Osteocyte (in vitro differentiated cells): ENCODE data around the gene RPP25. TPM values are rescaled to one million over a fixed set of nuclear protein-coding genes. Genes with fewer than 3 reads are reported as not detected.

ENCODE experiments used
- DNase-seq: peaks from one replicate; pipeline ENCODE4 v3.0.0; 2021; ENCODE audit warnings: mixed read lengths; ENCODE audit not compliant: unreplicated experiment; ENCODE audit errors: extremely low spot score
- H3K27ac Mint-ChIP-seq: one replicate; pipeline ENCODE4 v1.8.0; 2021; ENCODE audit warnings: mild to moderate bottlenecking, mixed read lengths; ENCODE audit not compliant: unreplicated experiment
- H3K27me3 Mint-ChIP-seq: one replicate; pipeline ENCODE4 v1.8.0; 2021; ENCODE audit warnings: mixed read lengths; ENCODE audit not compliant: unreplicated experiment
- H3K36me3 Mint-ChIP-seq: one replicate; pipeline ENCODE4 v1.8.0; 2021; ENCODE audit warnings: mixed read lengths; ENCODE audit not compliant: unreplicated experiment
- H3K4me1 Mint-ChIP-seq: one replicate; pipeline ENCODE4 v1.8.0; 2021; ENCODE audit warnings: mixed read lengths; ENCODE audit not compliant: unreplicated experiment
- H3K4me3 Mint-ChIP-seq: one replicate; pipeline ENCODE4 v1.8.0; 2021; ENCODE audit warnings: mild to moderate bottlenecking, moderate library complexity, mixed read lengths; ENCODE audit not compliant: unreplicated experiment
- H3K9me3 Mint-ChIP-seq: one replicate; pipeline ENCODE4 v1.8.0; 2021; ENCODE audit warnings: mixed read lengths; ENCODE audit not compliant: unreplicated experiment
- total RNA-seq: library from RNA; stranded (reverse); gene quantifications from 2 replicates; pipeline ENCODE4 v1.2.1, GENCODE V29; 2021
- TF ChIP-seq, protein P1 (sequence below): fragments of 200-600 bp; sonication (generic); IDR thresholded peaks from 2 replicates; pipeline ENCODE4 v1.5.0; 2021; ENCODE audit warnings: antibody characterized with exemption, mild to moderate bottlenecking, moderate library complexity

RPP25 gene
- total RNA-seq, 1 donor from 2014 or later, result 19.8 TPM

DNA sequence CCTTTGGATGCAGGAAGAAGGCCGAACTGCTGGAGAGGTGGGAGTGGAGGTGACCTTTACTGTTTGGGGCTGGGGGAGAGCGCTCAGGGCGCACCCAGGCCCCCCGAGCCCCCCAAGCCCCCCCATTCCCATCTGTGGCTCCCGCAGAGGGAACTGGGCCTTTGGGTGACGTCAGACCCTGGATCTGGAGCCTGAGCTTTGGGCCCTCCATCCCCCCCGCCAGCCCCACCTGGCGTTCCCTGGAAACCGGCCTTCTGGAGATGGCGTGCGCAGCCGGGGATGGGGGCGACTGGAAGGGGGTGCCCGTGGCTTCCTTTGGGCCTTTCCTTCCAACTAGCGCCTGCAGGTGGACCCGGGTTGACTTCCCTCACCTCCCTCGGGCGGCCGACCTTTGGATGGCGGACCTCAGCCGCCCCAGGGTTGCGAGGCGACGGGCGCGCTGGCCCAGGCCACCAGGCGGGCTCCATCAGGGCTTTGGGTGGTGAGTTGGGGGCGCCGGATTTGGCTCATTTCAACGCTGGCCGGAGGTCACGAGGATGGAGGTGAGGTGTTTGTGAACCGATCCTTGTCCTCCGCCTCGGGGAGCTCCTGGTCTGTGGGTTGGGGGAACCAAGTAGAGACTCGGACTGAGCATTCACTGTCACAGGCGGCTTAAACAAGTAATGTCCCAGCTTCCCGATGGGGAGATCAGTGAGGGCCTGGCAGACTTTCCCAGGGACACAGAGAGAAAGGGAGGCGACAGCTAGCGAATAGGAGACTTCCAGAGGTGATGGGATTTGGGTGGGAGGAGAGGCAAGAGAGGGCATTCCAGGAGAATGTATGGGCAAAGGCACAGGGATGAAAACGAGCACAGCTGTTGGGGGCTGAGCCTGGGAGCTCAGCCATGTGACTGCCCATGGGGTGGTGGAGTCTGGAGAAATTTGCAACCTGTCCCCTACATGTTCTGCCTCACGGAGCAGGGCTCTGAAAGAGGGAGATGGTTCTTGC lies 39.5 kb upstream of the RPP25 start:
- Mint-ChIP-seq H3K4me1 (peaks cover 10% of the 10 kb centered on the region), H3K36me3 (no peaks in the 10 kb centered on the region), H3K4me3 (peak overlapping the region; percentile 71), H3K9me3 (no peaks in the 10 kb centered on the region), H3K27ac (no peak overlapping the region), H3K27me3 (peaks cover 14% of the 10 kb centered on the region)
- TF ChIP-seq, protein P1, sequence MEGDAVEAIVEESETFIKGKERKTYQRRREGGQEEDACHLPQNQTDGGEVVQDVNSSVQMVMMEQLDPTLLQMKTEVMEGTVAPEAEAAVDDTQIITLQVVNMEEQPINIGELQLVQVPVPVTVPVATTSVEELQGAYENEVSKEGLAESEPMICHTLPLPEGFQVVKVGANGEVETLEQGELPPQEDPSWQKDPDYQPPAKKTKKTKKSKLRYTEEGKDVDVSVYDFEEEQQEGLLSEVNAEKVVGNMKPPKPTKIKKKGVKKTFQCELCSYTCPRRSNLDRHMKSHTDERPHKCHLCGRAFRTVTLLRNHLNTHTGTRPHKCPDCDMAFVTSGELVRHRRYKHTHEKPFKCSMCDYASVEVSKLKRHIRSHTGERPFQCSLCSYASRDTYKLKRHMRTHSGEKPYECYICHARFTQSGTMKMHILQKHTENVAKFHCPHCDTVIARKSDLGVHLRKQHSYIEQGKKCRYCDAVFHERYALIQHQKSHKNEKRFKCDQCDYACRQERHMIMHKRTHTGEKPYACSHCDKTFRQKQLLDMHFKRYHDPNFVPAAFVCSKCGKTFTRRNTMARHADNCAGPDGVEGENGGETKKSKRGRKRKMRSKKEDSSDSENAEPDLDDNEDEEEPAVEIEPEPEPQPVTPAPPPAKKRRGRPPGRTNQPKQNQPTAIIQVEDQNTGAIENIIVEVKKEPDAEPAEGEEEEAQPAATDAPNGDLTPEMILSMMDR, result no peak
- no peak for DNase-seq

DNA sequence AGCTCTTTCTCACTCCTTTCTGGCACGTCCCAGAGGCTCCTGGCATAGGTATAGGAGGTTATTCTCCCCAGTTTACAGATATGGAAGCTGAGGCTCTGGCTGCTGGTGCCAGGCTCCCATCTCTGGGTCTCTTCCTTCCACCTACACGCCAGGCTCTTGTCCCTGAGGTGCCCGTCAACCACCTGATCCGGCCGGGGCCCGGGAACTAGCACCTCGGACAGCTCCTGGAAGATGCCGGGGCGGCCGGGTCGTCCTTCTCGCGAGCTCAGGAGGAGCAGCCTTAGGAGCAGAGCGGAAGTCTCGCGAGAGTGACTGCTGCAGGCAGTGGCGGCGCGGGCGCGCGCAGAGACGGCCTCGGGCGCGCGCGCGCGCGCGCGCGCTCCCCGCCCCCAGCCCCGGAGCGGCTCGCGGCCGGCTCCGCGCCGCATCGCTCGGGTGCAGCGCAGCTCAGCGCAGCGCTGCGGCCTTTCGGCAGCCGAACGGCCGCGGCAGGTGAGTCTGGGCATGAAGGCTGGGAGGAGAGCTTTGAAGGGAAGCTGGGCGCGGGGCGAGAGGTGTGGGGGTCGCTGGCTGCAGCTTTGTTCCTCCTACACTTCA lies 38.7 kb upstream of the RPP25 start, which contains the start of gene SCAMP5:
Gene SCAMP5 (plus strand): TSS at position 382 of the 597 bp plus-strand sequence. CDS start 16,277 bp downstream, outside the sequence.
- TF ChIP-seq, protein P1, result no peak
- Mint-ChIP-seq H3K4me1 (peaks cover 10% of the 10 kb centered on the region), H3K4me3 (peak within 1 kb of the TSS; percentile 71), H3K27ac (no peak within 1 kb of the TSS), H3K9me3 (no peaks in the 10 kb centered on the region), H3K36me3 (no peaks in the 10 kb centered on the region), H3K27me3 (peaks cover 20% of the 10 kb centered on the region)
- peak; percentile 97 for DNase-seq

DNA sequence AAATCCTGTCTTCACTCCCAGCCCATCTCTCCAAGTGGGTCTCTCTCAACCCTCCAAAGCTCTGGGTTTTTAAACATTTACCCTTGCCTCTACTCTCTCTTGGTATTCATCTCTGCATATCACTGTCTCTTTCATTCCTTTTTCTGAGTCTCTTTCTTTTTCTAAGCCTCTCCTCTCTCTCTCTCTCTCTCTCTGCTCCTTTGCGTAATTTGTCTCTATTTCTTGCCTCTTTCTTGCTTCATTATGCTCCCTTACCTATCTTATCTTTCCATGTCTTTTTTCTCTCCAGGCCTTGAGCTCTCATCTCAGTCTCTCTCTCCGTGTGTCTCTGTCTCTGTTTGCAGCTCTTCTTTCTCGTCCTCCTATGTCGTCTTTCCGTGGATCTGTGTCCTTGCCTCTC lies 38.1 kb upstream of the RPP25 start:
- peaks cover 22% of the 10 kb centered on the region for H3K27me3 Mint-ChIP-seq
- TF ChIP-seq, protein P1, result no peak
- no peak for DNase-seq
- H3K4me3 Mint-ChIP-seq, result peak overlapping the region; percentile 71
- H3K27ac Mint-ChIP-seq, result no peak overlapping the region
- peaks cover 10% of the 10 kb centered on the region for H3K4me1 Mint-ChIP-seq
- H3K9me3 Mint-ChIP-seq, result no peaks in the 10 kb centered on the region
- H3K36me3 Mint-ChIP-seq, result no peaks in the 10 kb centered on the region

DNA sequence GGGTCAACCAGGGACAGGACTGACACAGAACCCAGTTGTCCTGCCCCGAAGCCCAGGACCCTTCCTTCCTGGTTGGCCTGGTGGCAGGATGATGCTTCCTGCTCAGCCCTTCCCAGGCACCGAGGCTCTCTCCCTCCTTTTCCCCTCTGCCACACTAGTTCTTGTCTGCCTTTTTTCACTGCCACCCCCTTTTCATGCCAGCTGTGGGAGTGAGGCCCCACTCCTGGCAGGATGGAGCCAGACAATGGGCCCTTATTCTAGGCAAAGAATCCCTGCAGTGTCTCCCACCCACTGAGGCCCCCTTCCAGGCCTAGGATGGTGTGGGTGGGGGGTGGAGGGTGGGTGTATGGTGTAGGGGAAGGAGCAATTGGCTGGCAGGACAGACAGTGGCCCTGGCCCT lies 37.7 kb upstream of the RPP25 start:
- peaks cover 10% of the 10 kb centered on the region for H3K4me1 Mint-ChIP-seq
- no peak overlapping the region for H3K4me3 Mint-ChIP-seq
- TF ChIP-seq, protein P1, result no peak
- DNase-seq, result no peak
- H3K9me3 Mint-ChIP-seq, result no peaks in the 10 kb centered on the region
- H3K27me3 Mint-ChIP-seq, result peaks cover 27% of the 10 kb centered on the region
- no peak overlapping the region for H3K27ac Mint-ChIP-seq
- no peaks in the 10 kb centered on the region for H3K36me3 Mint-ChIP-seq

DNA sequence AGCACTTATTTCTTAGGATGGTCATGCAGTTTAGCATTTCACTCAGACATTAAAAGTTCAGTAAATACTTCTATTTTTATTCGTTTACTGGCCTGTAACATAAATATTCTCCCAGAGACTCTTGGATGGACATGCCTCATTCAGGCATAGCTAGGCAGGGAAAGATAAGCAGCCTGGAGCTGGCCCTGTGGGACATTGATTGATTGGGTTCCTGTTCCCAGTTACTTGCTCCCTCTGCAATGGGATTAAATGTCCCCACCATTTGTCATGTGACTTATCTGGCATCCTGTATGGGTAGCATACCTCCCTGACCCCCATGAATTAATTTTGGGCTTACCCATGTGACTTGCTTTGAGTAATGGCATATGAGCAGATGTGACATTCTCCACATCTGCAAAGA lies 36.0 kb upstream of the RPP25 start:
- peaks cover 27% of the 10 kb centered on the region for H3K27me3 Mint-ChIP-seq
- H3K36me3 Mint-ChIP-seq, result no peaks in the 10 kb centered on the region
- TF ChIP-seq, protein P1, result no peak
- H3K9me3 Mint-ChIP-seq, result no peaks in the 10 kb centered on the region
- no peak overlapping the region for H3K27ac Mint-ChIP-seq
- no peak for DNase-seq
- H3K4me1 Mint-ChIP-seq, result peaks cover 10% of the 10 kb centered on the region
- H3K4me3 Mint-ChIP-seq, result no peak overlapping the region
